ENCODE results near the gene FGF12. TPM values are rescaled to one million over a fixed set of nuclear protein-coding genes. Genes with fewer than 3 reads are reported as not detected.

The FGF12 gene
- total RNA-seq, 1 experiment from 2014 or later, result 0.09 TPM

GRCh38 chr3:192408007-192408646 is 319.2 kb downstream of the FGF12 start:
- H3K9me3 Mint-ChIP-seq (ENCODE audit: unreplicated experiment), result no peaks in the 10 kb centered on the region
- H3K27me3 Mint-ChIP-seq (ENCODE audit: insufficient read depth, unreplicated experiment), result peaks cover 39% of the 10 kb centered on the region
- no peak overlapping the region for H3K27ac Mint-ChIP-seq (ENCODE audit: low read depth, unreplicated experiment)
- BruUV-seq (replicated peaks), result no TSS peak
- peaks cover 7% of the 10 kb centered on the region for H3K4me1 Mint-ChIP-seq (ENCODE audit: insufficient read depth, unreplicated experiment)
- no peak for DNase-seq (ENCODE audit: unreplicated experiment)
- TF ChIP-seq CTCF (IDR thresholded peaks at IDR 0.05; ENCODE audit: unreplicated experiment), result no peak
- intact Hi-C loops (cut with micrococcal nuclease), result no loop called here
- no peaks in the 10 kb centered on the region for H3K36me3 Mint-ChIP-seq (ENCODE audit: insufficient read depth, unreplicated experiment)
- H3K4me3 Mint-ChIP-seq (ENCODE audit: unreplicated experiment), result peak overlapping the region; percentile 59
- POLR2A ChIA-PET, result no interaction called here
- CTCF ChIA-PET, result no interaction called here

GRCh38 chr3:192399767-192400166 is 327.6 kb downstream of the FGF12 start:
- CTCF ChIA-PET, result no interaction called here
- BruUV-seq (replicated peaks), result no TSS peak
- Mint-ChIP-seq H3K27me3 (ENCODE audit: insufficient read depth, unreplicated experiment) (peaks cover 20% of the 10 kb centered on the region), H3K27ac (ENCODE audit: low read depth, unreplicated experiment) (no peak overlapping the region), H3K36me3 (ENCODE audit: insufficient read depth, unreplicated experiment) (no peaks in the 10 kb centered on the region), H3K9me3 (ENCODE audit: unreplicated experiment) (no peaks in the 10 kb centered on the region), H3K4me1 (ENCODE audit: insufficient read depth, unreplicated experiment) (no peaks in the 10 kb centered on the region), H3K4me3 (ENCODE audit: unreplicated experiment) (no peak overlapping the region)
- DNase-seq (ENCODE audit: unreplicated experiment), result no peak
- intact Hi-C loops (cut with micrococcal nuclease), result no loop called here
- POLR2A ChIA-PET, result no interaction called here
- TF ChIP-seq CTCF (IDR thresholded peaks at IDR 0.05; ENCODE audit: unreplicated experiment), result no peak

GRCh38 chr3:192397012-192397411 is 330.3 kb downstream of the FGF12 start:
- H3K9me3 Mint-ChIP-seq (ENCODE audit: unreplicated experiment), result no peaks in the 10 kb centered on the region
- CTCF ChIA-PET, result interaction anchor here (0.5 to 0.6 kb wide), 3 partner anchors 369 to 1065 kb away, joined by 3 read pairs; no protein-coding TSS in a partner anchor
- no peaks in the 10 kb centered on the region for H3K4me1 Mint-ChIP-seq (ENCODE audit: insufficient read depth, unreplicated experiment)
- intact Hi-C loops (cut with micrococcal nuclease), result no loop called here
- no peak for DNase-seq (ENCODE audit: unreplicated experiment)
- no peak overlapping the region for H3K27ac Mint-ChIP-seq (ENCODE audit: low read depth, unreplicated experiment)
- peaks cover 12% of the 10 kb centered on the region for H3K27me3 Mint-ChIP-seq (ENCODE audit: insufficient read depth, unreplicated experiment)
- POLR2A ChIA-PET, result no interaction called here
- TF ChIP-seq CTCF (IDR thresholded peaks at IDR 0.05; ENCODE audit: unreplicated experiment), result no peak
- H3K4me3 Mint-ChIP-seq (ENCODE audit: unreplicated experiment), result no peak overlapping the region
- no TSS peak for BruUV-seq (replicated peaks)
- no peaks in the 10 kb centered on the region for H3K36me3 Mint-ChIP-seq (ENCODE audit: insufficient read depth, unreplicated experiment)

- Mint-ChIP-seq H3K27ac (ENCODE audit: low read depth, unreplicated experiment) (no peak overlapping the region), H3K9me3 (ENCODE audit: unreplicated experiment) (no peaks in the 10 kb centered on the region), H3K36me3 (ENCODE audit: insufficient read depth, unreplicated experiment) (no peaks in the 10 kb centered on the region), H3K4me1 (ENCODE audit: insufficient read depth, unreplicated experiment) (no peaks in the 10 kb centered on the region), H3K27me3 (ENCODE audit: insufficient read depth, unreplicated experiment) (no peaks in the 10 kb centered on the region), H3K4me3 (ENCODE audit: unreplicated experiment) (no peak overlapping the region)
- BruUV-seq (replicated peaks), result no TSS peak
- no peak for TF ChIP-seq CTCF (IDR thresholded peaks at IDR 0.05; ENCODE audit: unreplicated experiment)
- POLR2A ChIA-PET, result no interaction called here
- intact Hi-C loops (cut with micrococcal nuclease), result no loop called here
- DNase-seq (ENCODE audit: unreplicated experiment), result peak; percentile 6
- CTCF ChIA-PET, result no interaction called here
Observed at GRCh38 chr3:192395506-192395905, 331.8 kb downstream of the FGF12 start.

Measured in MCF 10A (cell line).